ENCODE results near the gene TET2.

Gene TET2

GRCh38 chr4:105186701-105187161 lies 40.1 kb downstream of the TET2 start:
- Histone ChIP-seq H3K4me2 (ENCODE audit: low read length) (no peak overlapping the region), H3K9ac (ENCODE audit: low read depth, low read length) (no peak overlapping the region), H3K27me3 (ENCODE audit: control insufficient read depth, insufficient read depth, low read length) (no peaks in the 10 kb centered on the region), H3K36me3 (ENCODE audit: insufficient read depth, low read length) (no peaks in the 10 kb centered on the region), H3K4me3 (ENCODE audit: low read length) (no peak overlapping the region), H3K4me1 (ENCODE audit: control insufficient read depth, insufficient read depth, low read length) (peaks cover 20% of the 10 kb centered on the region), H3K9me3 (replicated peaks; ENCODE audit: low read length) (no peaks in the 10 kb centered on the region)

- Histone ChIP-seq H3K4me1 (ENCODE audit: control insufficient read depth, insufficient read depth, low read length) (peaks cover 52% of the 10 kb centered on the region), H3K36me3 (ENCODE audit: insufficient read depth, low read length) (no peaks in the 10 kb centered on the region), H3K4me2 (ENCODE audit: low read length) (no peak overlapping the region), H3K9ac (ENCODE audit: low read depth, low read length) (no peak overlapping the region), H3K27me3 (ENCODE audit: control insufficient read depth, insufficient read depth, low read length) (no peaks in the 10 kb centered on the region), H3K4me3 (ENCODE audit: low read length) (no peak overlapping the region), H3K9me3 (replicated peaks; ENCODE audit: low read length) (no peaks in the 10 kb centered on the region)
Observed at GRCh38 chr4:105189855-105190650, 43.4 kb downstream of the TET2 start.

- no peak overlapping the region for H3K9ac ChIP-seq (ENCODE audit: low read depth, low read length)
- H3K4me3 ChIP-seq (ENCODE audit: low read length), result no peak overlapping the region
- H3K27me3 ChIP-seq (ENCODE audit: control insufficient read depth, insufficient read depth, low read length), result no peaks in the 10 kb centered on the region
- H3K4me2 ChIP-seq (ENCODE audit: low read length), result peak overlapping the region; percentile 8
- H3K36me3 ChIP-seq (ENCODE audit: insufficient read depth, low read length), result no peaks in the 10 kb centered on the region
- peaks cover 59% of the 10 kb centered on the region for H3K4me1 ChIP-seq (ENCODE audit: control insufficient read depth, insufficient read depth, low read length)
- H3K9me3 ChIP-seq (replicated peaks; ENCODE audit: low read length), result no peaks in the 10 kb centered on the region
Observed at GRCh38 chr4:105191621-105192210, 45.0 kb downstream of the TET2 start.

GRCh38 chr4:105192474-105192873 lies 45.8 kb downstream of the TET2 start:
- no peaks in the 10 kb centered on the region for H3K36me3 ChIP-seq (ENCODE audit: insufficient read depth, low read length)
- peak overlapping the region; percentile 8 for H3K4me2 ChIP-seq (ENCODE audit: low read length)
- no peaks in the 10 kb centered on the region for H3K9me3 ChIP-seq (replicated peaks; ENCODE audit: low read length)
- H3K4me3 ChIP-seq (ENCODE audit: low read length), result no peak overlapping the region
- no peak overlapping the region for H3K9ac ChIP-seq (ENCODE audit: low read depth, low read length)
- peaks cover 64% of the 10 kb centered on the region for H3K4me1 ChIP-seq (ENCODE audit: control insufficient read depth, insufficient read depth, low read length)
- H3K27me3 ChIP-seq (ENCODE audit: control insufficient read depth, insufficient read depth, low read length), result no peaks in the 10 kb centered on the region

- no peaks in the 10 kb centered on the region for H3K36me3 ChIP-seq (ENCODE audit: insufficient read depth, low read length)
- H3K9me3 ChIP-seq (replicated peaks; ENCODE audit: low read length), result no peaks in the 10 kb centered on the region
- no peaks in the 10 kb centered on the region for H3K27me3 ChIP-seq (ENCODE audit: control insufficient read depth, insufficient read depth, low read length)
- H3K4me2 ChIP-seq (ENCODE audit: low read length), result no peak overlapping the region
- peaks cover 66% of the 10 kb centered on the region for H3K4me1 ChIP-seq (ENCODE audit: control insufficient read depth, insufficient read depth, low read length)
- H3K9ac ChIP-seq (ENCODE audit: low read depth, low read length), result no peak overlapping the region
- H3K4me3 ChIP-seq (ENCODE audit: low read length), result no peak overlapping the region
Observed at GRCh38 chr4:105192910-105193309, 46.2 kb downstream of the TET2 start.

- no peaks in the 10 kb centered on the region for H3K9me3 ChIP-seq (replicated peaks; ENCODE audit: low read length)
- no peak overlapping the region for H3K4me2 ChIP-seq (ENCODE audit: low read length)
- H3K4me3 ChIP-seq (ENCODE audit: low read length), result no peak overlapping the region
- H3K36me3 ChIP-seq (ENCODE audit: insufficient read depth, low read length), result no peaks in the 10 kb centered on the region
- H3K4me1 ChIP-seq (ENCODE audit: control insufficient read depth, insufficient read depth, low read length), result peaks cover 67% of the 10 kb centered on the region
- no peak overlapping the region for H3K9ac ChIP-seq (ENCODE audit: low read depth, low read length)
- H3K27me3 ChIP-seq (ENCODE audit: control insufficient read depth, insufficient read depth, low read length), result no peaks in the 10 kb centered on the region
Observed at GRCh38 chr4:105193536-105193935, 46.9 kb downstream of the TET2 start.

- Histone ChIP-seq H3K9ac (ENCODE audit: low read depth, low read length) (no peak overlapping the region), H3K36me3 (ENCODE audit: insufficient read depth, low read length) (no peaks in the 10 kb centered on the region), H3K9me3 (replicated peaks; ENCODE audit: low read length) (no peaks in the 10 kb centered on the region), H3K4me3 (ENCODE audit: low read length) (no peak overlapping the region), H3K4me2 (ENCODE audit: low read length) (peak overlapping the region; percentile 9), H3K27me3 (ENCODE audit: control insufficient read depth, insufficient read depth, low read length) (no peaks in the 10 kb centered on the region), H3K4me1 (ENCODE audit: control insufficient read depth, insufficient read depth, low read length) (peaks cover 72% of the 10 kb centered on the region)
Observed at GRCh38 chr4:105194328-105195231, 47.9 kb downstream of the TET2 start.

- Histone ChIP-seq H3K4me2 (ENCODE audit: low read length) (peak overlapping the region; percentile 2), H3K4me3 (ENCODE audit: low read length) (no peak overlapping the region), H3K9me3 (replicated peaks; ENCODE audit: low read length) (no peaks in the 10 kb centered on the region), H3K36me3 (ENCODE audit: insufficient read depth, low read length) (no peaks in the 10 kb centered on the region), H3K9ac (ENCODE audit: low read depth, low read length) (no peak overlapping the region), H3K4me1 (ENCODE audit: control insufficient read depth, insufficient read depth, low read length) (peaks cover 67% of the 10 kb centered on the region), H3K27me3 (ENCODE audit: control insufficient read depth, insufficient read depth, low read length) (no peaks in the 10 kb centered on the region)
Observed at GRCh38 chr4:105196523-105197145, 50.0 kb downstream of the TET2 start.

GRCh38 chr4:105197777-105198176 lies 51.1 kb downstream of the TET2 start:
- Histone ChIP-seq H3K9ac (ENCODE audit: low read depth, low read length) (peak overlapping the region; percentile 25), H3K4me3 (ENCODE audit: low read length) (no peak overlapping the region), H3K27me3 (ENCODE audit: control insufficient read depth, insufficient read depth, low read length) (no peaks in the 10 kb centered on the region), H3K36me3 (ENCODE audit: insufficient read depth, low read length) (no peaks in the 10 kb centered on the region), H3K9me3 (replicated peaks; ENCODE audit: low read length) (no peaks in the 10 kb centered on the region), H3K4me2 (ENCODE audit: low read length) (peak overlapping the region; percentile 51), H3K4me1 (ENCODE audit: control insufficient read depth, insufficient read depth, low read length) (peaks cover 59% of the 10 kb centered on the region)

GRCh38 chr4:105198541-105198940 lies 51.9 kb downstream of the TET2 start:
- no peak overlapping the region for H3K4me3 ChIP-seq (ENCODE audit: low read length)
- H3K9ac ChIP-seq (ENCODE audit: low read depth, low read length), result no peak overlapping the region
- no peaks in the 10 kb centered on the region for H3K36me3 ChIP-seq (ENCODE audit: insufficient read depth, low read length)
- peaks cover 59% of the 10 kb centered on the region for H3K4me1 ChIP-seq (ENCODE audit: control insufficient read depth, insufficient read depth, low read length)
- peak overlapping the region; percentile 19 for H3K4me2 ChIP-seq (ENCODE audit: low read length)
- no peaks in the 10 kb centered on the region for H3K9me3 ChIP-seq (replicated peaks; ENCODE audit: low read length)
- no peaks in the 10 kb centered on the region for H3K27me3 ChIP-seq (ENCODE audit: control insufficient read depth, insufficient read depth, low read length)

GRCh38 chr4:105206214-105206613 lies 59.5 kb downstream of the TET2 start:
- Histone ChIP-seq H3K9ac (ENCODE audit: low read depth, low read length) (no peak overlapping the region), H3K4me3 (ENCODE audit: low read length) (no peak overlapping the region), H3K4me2 (ENCODE audit: low read length) (no peak overlapping the region), H3K36me3 (ENCODE audit: insufficient read depth, low read length) (no peaks in the 10 kb centered on the region), H3K27me3 (ENCODE audit: control insufficient read depth, insufficient read depth, low read length) (no peaks in the 10 kb centered on the region), H3K4me1 (ENCODE audit: control insufficient read depth, insufficient read depth, low read length) (peaks cover 9% of the 10 kb centered on the region), H3K9me3 (replicated peaks; ENCODE audit: low read length) (no peaks in the 10 kb centered on the region)

All from skeletal muscle satellite cell (primary cell).